ENCODE measurements around the gene SV2B.

The SV2B gene

DNA sequence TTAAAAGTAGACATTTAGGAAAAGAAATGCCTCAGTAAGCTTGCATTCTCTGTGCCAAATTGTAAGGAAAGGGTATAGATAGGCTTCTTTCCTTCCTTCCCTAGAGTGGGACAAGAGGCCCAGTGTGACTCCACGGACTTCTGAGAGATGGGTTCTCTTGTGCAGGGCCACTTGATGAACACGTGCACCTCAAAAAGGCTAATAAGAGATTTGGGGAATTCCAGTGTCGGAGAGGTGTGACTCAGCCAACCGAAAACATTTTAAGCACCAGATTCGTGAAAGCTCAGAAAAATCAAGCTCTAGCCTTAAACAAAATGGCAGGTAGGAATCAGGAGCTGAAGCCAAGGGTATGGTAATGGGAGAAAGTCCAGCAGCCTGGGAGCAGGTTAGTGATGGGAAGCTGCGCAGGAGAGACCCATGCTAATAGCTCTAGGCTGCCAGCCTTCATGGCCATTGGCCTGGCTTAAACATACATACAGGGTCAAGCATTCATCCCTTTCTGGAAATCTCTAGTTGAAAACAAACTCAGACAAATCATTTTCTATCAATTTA is 56.2 kb downstream of the SV2B start:
- TF ChIP-seq, protein P1, sequence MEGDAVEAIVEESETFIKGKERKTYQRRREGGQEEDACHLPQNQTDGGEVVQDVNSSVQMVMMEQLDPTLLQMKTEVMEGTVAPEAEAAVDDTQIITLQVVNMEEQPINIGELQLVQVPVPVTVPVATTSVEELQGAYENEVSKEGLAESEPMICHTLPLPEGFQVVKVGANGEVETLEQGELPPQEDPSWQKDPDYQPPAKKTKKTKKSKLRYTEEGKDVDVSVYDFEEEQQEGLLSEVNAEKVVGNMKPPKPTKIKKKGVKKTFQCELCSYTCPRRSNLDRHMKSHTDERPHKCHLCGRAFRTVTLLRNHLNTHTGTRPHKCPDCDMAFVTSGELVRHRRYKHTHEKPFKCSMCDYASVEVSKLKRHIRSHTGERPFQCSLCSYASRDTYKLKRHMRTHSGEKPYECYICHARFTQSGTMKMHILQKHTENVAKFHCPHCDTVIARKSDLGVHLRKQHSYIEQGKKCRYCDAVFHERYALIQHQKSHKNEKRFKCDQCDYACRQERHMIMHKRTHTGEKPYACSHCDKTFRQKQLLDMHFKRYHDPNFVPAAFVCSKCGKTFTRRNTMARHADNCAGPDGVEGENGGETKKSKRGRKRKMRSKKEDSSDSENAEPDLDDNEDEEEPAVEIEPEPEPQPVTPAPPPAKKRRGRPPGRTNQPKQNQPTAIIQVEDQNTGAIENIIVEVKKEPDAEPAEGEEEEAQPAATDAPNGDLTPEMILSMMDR (conservative IDR thresholded peaks at IDR 0.05; ENCODE audit: low read length): no peak
- DNase-seq (ENCODE audit: low read depth): no peak
- no peak overlapping the region for H3K4me3 ChIP-seq (ENCODE audit: low read length)

GRCh38 chr15:91158415-91159394 is 58.6 kb downstream of the SV2B start:
- no peak for DNase-seq (ENCODE audit: low read depth)
- H3K4me3 ChIP-seq (ENCODE audit: low read length): no peak overlapping the region
- TF ChIP-seq, protein P1 (conservative IDR thresholded peaks at IDR 0.05; ENCODE audit: low read length): no peak

- no peak overlapping the region for H3K4me3 ChIP-seq (ENCODE audit: low read length)
- DNase-seq (ENCODE audit: low read depth): no peak
- TF ChIP-seq, protein P1 (conservative IDR thresholded peaks at IDR 0.05; ENCODE audit: low read length): no peak
These were observed 65.8 kb downstream of the SV2B start for GRCh38 chr15:91165850-91166249.

GRCh38 chr15:91168457-91168856 is 68.4 kb downstream of the SV2B start:
- DNase-seq (ENCODE audit: low read depth): no peak
- H3K4me3 ChIP-seq (ENCODE audit: low read length): no peak overlapping the region
- TF ChIP-seq, protein P1 (conservative IDR thresholded peaks at IDR 0.05; ENCODE audit: low read length): no peak

GRCh38 chr15:91171334-91171733 is 71.3 kb downstream of the SV2B start:
- DNase-seq (ENCODE audit: low read depth): no peak

DNA sequence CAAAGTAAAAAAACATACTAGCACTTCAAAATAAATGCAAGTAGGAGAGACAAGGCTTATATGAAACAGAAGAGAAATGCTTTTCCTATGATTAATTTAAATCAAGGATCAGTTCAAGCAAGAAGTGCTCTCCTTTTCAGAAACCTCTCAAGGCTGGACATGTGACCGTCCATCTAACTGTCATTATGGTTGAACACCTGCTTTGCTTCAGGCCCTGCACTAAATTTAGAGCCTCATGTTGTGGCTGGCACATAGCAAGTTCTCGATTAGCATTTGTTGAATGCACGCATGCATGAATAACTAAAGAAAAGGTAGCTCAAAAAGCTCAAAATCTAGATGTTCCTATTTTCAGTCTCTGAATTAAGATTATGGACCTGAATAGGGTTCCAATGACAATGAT is 82.0 kb downstream of the SV2B start:
- no peak for DNase-seq (ENCODE audit: low read depth)
- no peak overlapping the region for H3K4me3 ChIP-seq (ENCODE audit: low read length)
- TF ChIP-seq, protein P1 (conservative IDR thresholded peaks at IDR 0.05; ENCODE audit: low read length): no peak

More at GRCh38 chr15:91171334-91171733, 71.3 kb downstream of the SV2B start:
- no peak overlapping the region for H3K4me3 ChIP-seq (ENCODE audit: low read length)
- TF ChIP-seq, protein P1 (conservative IDR thresholded peaks at IDR 0.05; ENCODE audit: low read length): no peak

- H3K4me3 ChIP-seq (ENCODE audit: low read length): no peak overlapping the region
- TF ChIP-seq, protein P1 (conservative IDR thresholded peaks at IDR 0.05; ENCODE audit: low read length): no peak
- DNase-seq (ENCODE audit: low read depth): no peak
These were observed 83.5 kb downstream of the SV2B start for GRCh38 chr15:91183596-91183995.

Data from AG10803 (cell line).